DMS 273 (cell line): ENCODE results near the gene DISP2.

Source experiments
- DNase-seq: peaks from one replicate; lab custom pipeline; 2025; ENCODE audit not compliant: unreplicated experiment; lab: John Stamatoyannopoulos, UW

DISP2 gene

DNA sequence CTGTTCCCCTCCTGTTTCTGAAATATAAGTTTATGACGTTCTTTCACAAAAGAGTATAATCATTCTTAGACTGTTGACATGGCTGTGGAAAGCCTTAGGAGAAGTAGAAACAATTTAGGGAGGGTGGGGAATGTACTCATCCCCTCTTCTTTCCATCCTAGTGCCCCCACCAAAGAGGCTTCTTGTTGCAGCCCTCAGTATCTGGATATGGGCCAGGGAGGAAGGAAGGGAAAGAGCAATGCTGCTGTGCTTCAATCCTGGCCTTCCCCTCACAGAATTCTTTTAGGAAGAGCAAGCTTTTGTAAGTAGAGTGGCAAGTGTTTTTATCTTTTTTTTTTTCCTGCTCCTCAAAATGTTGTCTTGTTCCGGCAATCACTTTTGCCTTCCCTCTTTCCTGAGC lies 32.8 kb upstream of the DISP2 start:
- DNase-seq: no peak

DNA sequence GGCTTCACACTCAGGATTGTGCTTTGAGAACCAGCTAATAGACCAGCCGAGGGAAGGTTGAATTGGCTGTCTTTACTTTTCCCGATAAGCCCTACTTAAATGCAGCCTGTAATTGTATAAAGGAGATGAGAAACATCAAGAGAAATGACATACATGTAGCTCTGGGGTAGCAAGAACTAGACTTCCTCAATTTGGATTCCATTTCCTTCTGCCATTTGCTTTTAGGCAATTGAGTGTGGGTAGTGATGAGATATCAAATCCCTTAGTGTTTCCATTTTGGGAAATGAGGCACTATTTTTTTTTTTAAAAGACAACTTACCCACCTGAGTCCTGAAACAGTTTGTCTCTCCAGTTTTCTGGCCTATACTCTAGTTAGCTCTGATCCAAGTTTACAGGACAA lies 32.3 kb upstream of the DISP2 start:
- DNase-seq: no peak

DNA sequence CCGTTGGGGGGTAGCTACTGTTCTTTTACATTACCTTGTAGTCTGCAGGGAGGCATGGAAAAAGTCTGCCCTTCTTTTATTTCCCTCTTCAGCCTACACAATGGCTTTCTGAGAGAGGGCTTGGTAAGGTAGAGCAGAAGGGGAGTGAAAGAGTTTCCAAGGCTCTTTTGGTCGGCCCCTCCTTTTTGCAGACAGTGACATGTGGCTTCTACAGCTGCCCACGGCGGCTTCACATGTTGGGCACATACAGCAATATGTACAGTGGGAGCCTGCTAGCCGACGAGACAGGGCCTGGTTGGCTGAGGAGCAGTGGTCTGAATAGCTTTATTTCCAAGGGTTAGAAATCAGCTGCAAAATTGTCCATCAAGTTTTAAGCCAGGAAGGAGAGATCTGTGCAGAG lies 30.6 kb upstream of the DISP2 start:
- peak; percentile 53 for DNase-seq

DNA sequence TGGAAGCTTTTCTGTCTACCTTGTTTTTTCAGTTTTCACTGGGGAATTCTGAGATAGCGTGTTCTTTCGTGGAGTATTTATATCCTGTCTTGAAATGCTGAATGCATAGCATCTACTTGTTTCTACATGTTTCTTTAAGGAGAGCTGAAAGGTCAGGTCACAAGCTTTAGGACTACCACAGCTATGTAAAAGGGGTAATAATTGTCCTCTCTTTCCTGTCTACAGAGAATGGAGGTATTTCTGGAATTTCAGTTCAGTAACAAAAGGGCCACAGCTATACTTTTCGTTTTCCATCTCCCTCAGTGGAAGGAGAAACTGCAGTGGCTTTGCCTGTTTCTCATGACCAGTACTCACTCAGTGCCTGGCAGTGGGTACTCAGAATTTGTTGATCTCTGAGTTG lies 29.8 kb upstream of the DISP2 start:
- no peak for DNase-seq

DNA sequence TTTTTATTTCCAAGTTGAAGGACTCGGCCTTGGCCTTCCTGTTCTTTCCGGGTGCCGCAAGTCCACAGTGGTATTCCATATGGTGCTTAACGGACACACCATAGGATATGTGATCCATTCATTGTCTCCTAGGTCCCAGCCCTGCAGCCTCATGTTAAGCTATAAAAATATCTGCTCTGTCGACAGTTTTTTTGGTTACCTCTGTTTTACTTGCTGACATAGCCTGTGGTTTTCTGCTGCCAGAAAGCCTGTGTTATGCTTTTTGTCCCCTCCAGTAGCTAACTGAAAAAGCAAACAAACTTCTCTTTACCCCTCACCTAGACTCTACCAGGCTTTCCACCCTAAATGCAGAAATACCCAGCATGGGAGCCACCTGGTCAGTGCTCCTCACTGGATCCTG lies 29.3 kb upstream of the DISP2 start:
- no peak for DNase-seq

- DNase-seq: no peak
Observed at GRCh38 chr15:40329804-40330203, 28.2 kb upstream of the DISP2 start.

GRCh38 chr15:40330368-40330836 lies 27.6 kb upstream of the DISP2 start:
- DNase-seq: no peak

- no peak for DNase-seq
Observed at GRCh38 chr15:40331026-40331425, 27.0 kb upstream of the DISP2 start.

DNA sequence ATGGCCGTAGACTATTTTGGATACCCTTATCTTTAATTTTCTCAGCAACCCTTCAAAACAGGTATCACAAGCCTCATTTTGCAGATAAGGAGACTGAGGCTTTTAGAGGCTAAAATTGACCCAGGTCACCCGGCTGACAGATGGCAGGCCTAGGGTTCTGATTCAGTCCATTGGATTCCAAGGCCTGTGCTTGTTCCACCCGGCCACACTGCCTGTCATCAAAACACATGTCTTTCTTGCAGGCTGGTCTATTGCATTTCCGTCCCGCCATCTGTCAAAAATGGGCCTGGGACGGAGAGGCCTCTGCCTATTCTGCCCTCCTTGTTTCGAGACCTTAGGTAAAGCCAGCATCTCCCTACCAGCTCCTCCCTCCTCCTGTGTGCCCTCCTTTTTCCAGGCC lies 26.4 kb upstream of the DISP2 start:
- DNase-seq: peak; percentile 37

DNA sequence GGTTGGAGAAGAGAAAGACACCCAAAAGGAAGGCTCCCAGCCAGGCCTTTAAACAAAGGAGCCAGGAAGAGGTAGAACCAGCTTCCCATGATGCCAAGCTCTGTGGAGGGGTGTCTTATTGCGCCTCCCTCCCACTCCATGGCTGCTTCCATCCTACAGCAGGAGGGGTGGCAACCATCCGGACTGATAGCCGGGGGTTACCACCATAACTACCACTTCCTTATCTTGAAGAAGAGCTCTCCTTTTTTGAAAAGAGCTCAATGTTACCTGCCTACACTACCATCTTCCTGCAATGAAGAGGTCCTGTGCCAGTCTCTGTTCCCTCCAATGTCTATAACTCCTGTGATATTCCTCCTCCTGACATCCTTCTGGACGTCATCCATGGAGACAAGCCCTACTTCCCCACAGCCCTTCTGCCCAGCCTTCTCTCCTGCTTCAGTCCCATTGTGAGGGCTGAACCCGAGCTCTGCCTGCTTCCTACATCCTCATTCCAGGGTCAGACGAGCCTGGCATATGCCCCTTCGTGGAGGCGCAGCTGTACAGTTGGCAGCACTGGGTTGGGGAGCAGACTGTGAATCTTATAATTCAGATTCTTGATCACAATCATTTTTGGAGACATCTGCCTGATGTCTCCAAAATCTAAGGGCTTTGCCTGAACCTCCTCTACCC lies 25.8 kb upstream of the DISP2 start:
- DNase-seq: peak; percentile 61

DNA sequence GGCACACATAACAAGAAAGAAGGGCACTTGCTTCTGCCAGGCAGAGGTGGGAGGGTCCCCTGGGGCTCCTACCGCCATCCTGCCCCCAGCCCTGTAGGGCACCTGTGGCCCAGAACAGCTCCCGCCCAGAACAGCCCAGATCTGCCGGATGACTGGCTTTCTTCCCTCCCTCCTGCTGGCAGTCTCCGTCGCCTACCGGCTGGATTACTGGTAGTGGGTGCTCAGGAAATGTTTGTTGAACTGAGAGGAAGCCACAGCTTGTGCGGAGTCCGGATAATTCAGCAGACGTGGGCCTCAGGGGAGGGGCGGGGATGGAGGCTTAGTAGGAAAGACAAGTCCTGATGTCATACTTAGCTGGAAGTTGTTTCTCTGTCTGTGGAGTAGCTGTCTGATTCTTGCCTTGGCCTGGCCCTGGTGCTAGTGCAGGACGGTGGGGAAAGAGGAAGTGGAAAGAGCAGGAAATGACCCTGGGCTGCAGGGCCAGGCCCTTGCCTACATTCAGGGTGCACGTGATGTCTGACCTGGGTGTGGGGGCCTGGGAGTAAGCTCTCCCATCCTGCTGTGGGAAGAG lies 24.0 kb upstream of the DISP2 start:
- DNase-seq: no peak

DNA sequence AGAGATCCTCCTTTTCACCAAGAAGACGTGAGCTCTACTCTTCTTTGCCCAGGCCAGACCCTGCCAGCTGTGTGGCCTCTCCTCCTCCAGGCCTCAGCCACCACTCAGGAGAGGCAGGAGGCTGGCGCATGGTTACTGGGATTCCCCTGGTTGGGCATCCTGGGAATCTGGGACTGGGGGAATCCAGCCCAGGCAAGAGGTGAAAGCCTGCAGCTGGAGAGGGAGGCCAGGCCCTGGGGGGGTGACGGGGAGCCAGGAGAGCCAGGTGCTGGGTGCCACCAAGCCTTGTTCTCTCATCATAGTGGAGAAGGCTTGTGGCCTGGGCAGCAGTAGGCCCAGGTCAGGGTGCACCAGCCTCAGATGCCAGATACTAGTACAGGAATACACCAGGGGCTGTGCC lies 23.5 kb upstream of the DISP2 start:
- DNase-seq: no peak

GRCh38 chr15:40334941-40335795 lies 22.9 kb upstream of the DISP2 start:
- DNase-seq: no peak

GRCh38 chr15:40335938-40336743 lies 21.9 kb upstream of the DISP2 start:
- DNase-seq: peak; percentile 70

DNA sequence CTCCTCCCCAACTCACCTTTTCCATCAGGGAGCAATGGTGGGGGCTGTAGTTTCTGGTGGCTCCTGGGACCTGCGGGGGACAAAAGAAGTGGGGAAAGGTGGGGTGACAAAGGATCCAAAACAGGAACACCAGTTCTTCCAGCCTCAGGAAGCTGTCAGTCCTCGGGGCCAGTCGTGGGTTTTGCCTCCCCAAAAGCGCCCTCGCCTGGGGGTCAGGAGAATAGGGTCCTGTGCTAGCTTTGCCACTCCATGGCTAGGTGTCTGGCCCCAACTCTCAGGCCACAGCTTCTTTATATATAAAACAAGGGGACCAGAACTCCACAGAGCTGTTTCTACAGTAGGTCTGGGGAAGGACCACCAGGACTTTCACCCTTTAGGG lies 21.3 kb upstream of the DISP2 start:
- DNase-seq: peak; percentile 30

GRCh38 chr15:40337597-40337996 lies 20.4 kb upstream of the DISP2 start:
- no peak for DNase-seq

- peak; percentile 83 for DNase-seq
Observed at GRCh38 chr15:40338041-40338657, 19.9 kb upstream of the DISP2 start.

DNA sequence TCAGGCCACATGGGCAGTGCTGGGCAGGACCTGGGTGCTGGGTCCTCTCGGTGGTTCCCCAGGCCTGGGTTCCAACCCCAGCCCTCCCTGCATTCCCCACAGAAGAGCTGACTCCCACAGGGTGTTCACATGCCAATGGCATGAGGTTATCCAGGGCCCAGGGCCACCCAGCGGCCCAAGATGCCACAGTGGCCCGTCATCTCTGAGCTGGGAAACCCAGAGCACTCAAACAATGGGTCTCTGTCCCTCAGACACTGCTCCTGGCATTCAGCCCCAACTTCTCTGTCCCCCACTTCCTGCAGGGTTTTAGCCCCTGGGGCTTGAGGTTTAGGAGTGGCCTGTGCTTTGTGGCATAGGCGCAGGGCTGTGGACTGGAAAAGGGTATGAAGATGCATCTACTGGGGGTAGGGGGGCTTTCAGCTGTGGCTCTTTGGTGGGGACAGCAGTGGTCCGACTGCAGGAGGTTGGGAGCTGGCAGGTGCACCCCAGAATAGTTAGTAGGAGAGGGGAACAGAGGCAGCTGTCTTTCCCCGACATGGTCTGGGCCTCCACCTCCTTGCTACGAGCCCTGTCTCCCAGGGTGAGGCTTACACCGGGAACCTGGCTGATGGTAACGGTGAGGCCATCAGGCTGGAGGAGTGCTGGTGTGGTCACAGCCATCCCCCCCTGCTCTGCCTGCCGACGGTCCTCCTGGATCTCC lies 18.9 kb upstream of the DISP2 start:
- no peak for DNase-seq

GRCh38 chr15:40339621-40339945 lies 18.4 kb upstream of the DISP2 start:
- DNase-seq: peak; percentile 33

GRCh38 chr15:40340038-40340739 lies 17.8 kb upstream of the DISP2 start:
- DNase-seq: peak; percentile 68
